Activated naive CD8-positive, alpha-beta T cell treated with anti-CD3 and anti-CD28 coated beads for 36 hours (primary cell): ENCODE results near the gene PARD6G. TPM values are rescaled to one million over a fixed set of nuclear protein-coding genes. Genes with fewer than 3 reads are reported as not detected.

Experiments used
- DNase-seq: peaks from one replicate; pipeline ENCODE4 v3.0.0; 2021
- H3K27ac Mint-ChIP-seq: one replicate; pipeline ENCODE4 v1.8.0; 2022; ENCODE audit warnings: mild to moderate bottlenecking, moderate library complexity, mixed read lengths
- H3K27me3 Mint-ChIP-seq: one replicate; pipeline ENCODE4 v1.8.0; 2022; ENCODE audit warnings: mild to moderate bottlenecking, mixed read lengths
- H3K36me3 Mint-ChIP-seq: one replicate; pipeline ENCODE4 v1.8.0; 2021; ENCODE audit warnings: mild to moderate bottlenecking, mixed read lengths
- H3K4me1 Mint-ChIP-seq: one replicate; pipeline ENCODE4 v1.8.0; 2021; ENCODE audit warnings: mixed read lengths
- H3K4me3 Mint-ChIP-seq: one replicate; pipeline ENCODE4 v1.8.0; 2022; ENCODE audit warnings: mild to moderate bottlenecking, moderate library complexity, mixed read lengths
- H3K9me3 Mint-ChIP-seq: one replicate; pipeline ENCODE4 v1.8.0; 2022; ENCODE audit warnings: mixed read lengths
- total RNA-seq, 2 experiments: library from RNA; stranded (reverse); gene quantifications; one replicate each; pipeline ENCODE4 v1.2.3, GENCODE V29; 2021

The PARD6G gene
- total RNA-seq, 2 experiments from 2014 or later, result 0.21 to 0.26 TPM

- no peaks in the 10 kb centered on the region for H3K9me3 Mint-ChIP-seq
- H3K36me3 Mint-ChIP-seq, result no peaks in the 10 kb centered on the region
- no peak overlapping the region for H3K4me3 Mint-ChIP-seq
- H3K27me3 Mint-ChIP-seq, result peaks cover 36% of the 10 kb centered on the region
- no peak overlapping the region for H3K27ac Mint-ChIP-seq
- DNase-seq, result no peak
- peaks cover 9% of the 10 kb centered on the region for H3K4me1 Mint-ChIP-seq
Observed at GRCh38 chr18:80203249-80203648, 44.1 kb downstream of the PARD6G start.

- no peaks in the 10 kb centered on the region for H3K9me3 Mint-ChIP-seq
- no peak overlapping the region for H3K27ac Mint-ChIP-seq
- peak; percentile 32 for DNase-seq
- H3K4me3 Mint-ChIP-seq, result no peak overlapping the region
- peaks cover 9% of the 10 kb centered on the region for H3K4me1 Mint-ChIP-seq
- peaks cover 38% of the 10 kb centered on the region for H3K27me3 Mint-ChIP-seq
- H3K36me3 Mint-ChIP-seq, result no peaks in the 10 kb centered on the region
Observed at GRCh38 chr18:80202264-80202998, 44.9 kb downstream of the PARD6G start.

- Mint-ChIP-seq H3K36me3 (no peaks in the 10 kb centered on the region), H3K27ac (no peak overlapping the region), H3K4me3 (no peak overlapping the region)
Observed at GRCh38 chr18:80201739-80202138, 45.6 kb downstream of the PARD6G start.

GRCh38 chr18:80200932-80201672, 46.2 kb downstream of the PARD6G start:
- Mint-ChIP-seq H3K27ac (no peak overlapping the region), H3K27me3 (peaks cover 43% of the 10 kb centered on the region), H3K4me1 (peaks cover 9% of the 10 kb centered on the region), H3K4me3 (no peak overlapping the region), H3K9me3 (no peaks in the 10 kb centered on the region), H3K36me3 (no peaks in the 10 kb centered on the region)
- no peak for DNase-seq

More at GRCh38 chr18:80201739-80202138, 45.6 kb downstream of the PARD6G start:
- Mint-ChIP-seq H3K9me3 (no peaks in the 10 kb centered on the region), H3K4me1 (peaks cover 9% of the 10 kb centered on the region), H3K27me3 (peaks cover 38% of the 10 kb centered on the region)
- DNase-seq, result no peak

- Mint-ChIP-seq H3K9me3 (no peaks in the 10 kb centered on the region), H3K36me3 (no peaks in the 10 kb centered on the region), H3K27me3 (peaks cover 41% of the 10 kb centered on the region), H3K27ac (no peak overlapping the region), H3K4me1 (peaks cover 9% of the 10 kb centered on the region), H3K4me3 (no peak overlapping the region)
- DNase-seq, result no peak
Observed at GRCh38 chr18:80200171-80200931, 47.0 kb downstream of the PARD6G start.

- Mint-ChIP-seq H3K27ac (no peak overlapping the region), H3K4me1 (peaks cover 13% of the 10 kb centered on the region), H3K4me3 (no peak overlapping the region), H3K9me3 (no peaks in the 10 kb centered on the region), H3K27me3 (peaks cover 43% of the 10 kb centered on the region), H3K36me3 (no peaks in the 10 kb centered on the region)
- no peak for DNase-seq
Observed at GRCh38 chr18:80198994-80199748, 48.1 kb downstream of the PARD6G start.

- Mint-ChIP-seq H3K36me3 (no peaks in the 10 kb centered on the region), H3K9me3 (no peaks in the 10 kb centered on the region), H3K4me1 (peaks cover 13% of the 10 kb centered on the region), H3K27me3 (peaks cover 41% of the 10 kb centered on the region), H3K27ac (no peak overlapping the region), H3K4me3 (no peak overlapping the region)
- DNase-seq, result no peak
Observed at GRCh38 chr18:80198391-80198790, 48.9 kb downstream of the PARD6G start.

GRCh38 chr18:80197528-80197927, 49.8 kb downstream of the PARD6G start:
- peaks cover 8% of the 10 kb centered on the region for H3K4me1 Mint-ChIP-seq
- H3K27me3 Mint-ChIP-seq, result peaks cover 35% of the 10 kb centered on the region
- no peak for DNase-seq
- no peak overlapping the region for H3K4me3 Mint-ChIP-seq
- H3K36me3 Mint-ChIP-seq, result no peaks in the 10 kb centered on the region
- no peak overlapping the region for H3K27ac Mint-ChIP-seq
- H3K9me3 Mint-ChIP-seq, result no peaks in the 10 kb centered on the region

GRCh38 chr18:80196528-80197320, 50.6 kb downstream of the PARD6G start:
- no peaks in the 10 kb centered on the region for H3K9me3 Mint-ChIP-seq
- peaks cover 5% of the 10 kb centered on the region for H3K4me1 Mint-ChIP-seq
- DNase-seq, result no peak
- peaks cover 39% of the 10 kb centered on the region for H3K27me3 Mint-ChIP-seq
- no peaks in the 10 kb centered on the region for H3K36me3 Mint-ChIP-seq
- no peak overlapping the region for H3K27ac Mint-ChIP-seq
- H3K4me3 Mint-ChIP-seq, result no peak overlapping the region

- Mint-ChIP-seq H3K27me3 (peaks cover 34% of the 10 kb centered on the region), H3K36me3 (no peaks in the 10 kb centered on the region), H3K9me3 (no peaks in the 10 kb centered on the region), H3K4me1 (peaks cover 7% of the 10 kb centered on the region), H3K27ac (no peak overlapping the region), H3K4me3 (no peak overlapping the region)
- DNase-seq, result no peak
Observed at GRCh38 chr18:80194874-80195570, 52.3 kb downstream of the PARD6G start.

GRCh38 chr18:80193701-80194100, 53.6 kb downstream of the PARD6G start:
- H3K27me3 Mint-ChIP-seq, result peaks cover 29% of the 10 kb centered on the region
- DNase-seq, result no peak
- H3K27ac Mint-ChIP-seq, result no peak overlapping the region
- H3K4me3 Mint-ChIP-seq, result no peak overlapping the region
- H3K9me3 Mint-ChIP-seq, result no peaks in the 10 kb centered on the region
- no peaks in the 10 kb centered on the region for H3K36me3 Mint-ChIP-seq
- H3K4me1 Mint-ChIP-seq, result peaks cover 7% of the 10 kb centered on the region

GRCh38 chr18:80192653-80193385, 54.5 kb downstream of the PARD6G start:
- no peak for DNase-seq
- H3K9me3 Mint-ChIP-seq, result no peaks in the 10 kb centered on the region
- H3K27ac Mint-ChIP-seq, result no peak overlapping the region
- no peak overlapping the region for H3K4me3 Mint-ChIP-seq
- H3K4me1 Mint-ChIP-seq, result peaks cover 7% of the 10 kb centered on the region
- peaks cover 27% of the 10 kb centered on the region for H3K27me3 Mint-ChIP-seq
- no peaks in the 10 kb centered on the region for H3K36me3 Mint-ChIP-seq
